T-helper 17 cell (primary cell): ENCODE data around the gene BICDL1. TPM values are rescaled to one million over a fixed set of nuclear protein-coding genes. Genes with fewer than 3 reads are reported as not detected.
A peak's percentile ranks its signal among the peaks of the same experiment; 100 is the strongest.

Experiments
- ATAC-seq: fragments of 150-1000 bp; cut with Tn5 transposase; 2 replicates; pipeline ENCODE4 v1.10.0; 2021; ENCODE audit warnings: mild to moderate bottlenecking, moderate library complexity
- DNase-seq, 3 donors: peaks; one replicate each; pipeline versions ENCODE4 v3.0.0 to v3.0.0-alpha.2; 2020 to 2021
- H3K9me3 ChIP-seq: one replicate; pipeline ENCODE4 v1.7.0; 2013; ENCODE audit warnings: low read length, mild to moderate bottlenecking; ENCODE audit not compliant: control insufficient read depth, poor library complexity, severe bottlenecking
- H3K27ac Mint-ChIP-seq: one replicate; pipeline ENCODE4 v1.8.0; 2022; ENCODE audit warnings: mild to moderate bottlenecking, moderate library complexity, mixed read lengths
- H3K27me3 Mint-ChIP-seq: one replicate; pipeline ENCODE4 v1.8.0; 2022; ENCODE audit warnings: mixed read lengths
- H3K36me3 Mint-ChIP-seq: one replicate; pipeline ENCODE4 v1.8.0; 2022; ENCODE audit warnings: low read depth, mixed read lengths
- H3K4me1 Mint-ChIP-seq: one replicate; pipeline ENCODE4 v1.8.0; 2022; ENCODE audit warnings: mild to moderate bottlenecking, mixed read lengths
- H3K4me3 Mint-ChIP-seq: one replicate; pipeline ENCODE4 v1.8.0; 2022; ENCODE audit warnings: mild to moderate bottlenecking, moderate library complexity, mixed read lengths
- total RNA-seq, 4 donors: library from RNA in 2 of 4; stranded (reverse) in 2 of 4; gene quantifications; one replicate each; pipeline ENCODE4 v1.2.3 and lab custom pipeline; 2022 to 2026

The BICDL1 gene
- total RNA-seq, 2 donors from 2014 or later: 135 to 146 TPM

DNA sequence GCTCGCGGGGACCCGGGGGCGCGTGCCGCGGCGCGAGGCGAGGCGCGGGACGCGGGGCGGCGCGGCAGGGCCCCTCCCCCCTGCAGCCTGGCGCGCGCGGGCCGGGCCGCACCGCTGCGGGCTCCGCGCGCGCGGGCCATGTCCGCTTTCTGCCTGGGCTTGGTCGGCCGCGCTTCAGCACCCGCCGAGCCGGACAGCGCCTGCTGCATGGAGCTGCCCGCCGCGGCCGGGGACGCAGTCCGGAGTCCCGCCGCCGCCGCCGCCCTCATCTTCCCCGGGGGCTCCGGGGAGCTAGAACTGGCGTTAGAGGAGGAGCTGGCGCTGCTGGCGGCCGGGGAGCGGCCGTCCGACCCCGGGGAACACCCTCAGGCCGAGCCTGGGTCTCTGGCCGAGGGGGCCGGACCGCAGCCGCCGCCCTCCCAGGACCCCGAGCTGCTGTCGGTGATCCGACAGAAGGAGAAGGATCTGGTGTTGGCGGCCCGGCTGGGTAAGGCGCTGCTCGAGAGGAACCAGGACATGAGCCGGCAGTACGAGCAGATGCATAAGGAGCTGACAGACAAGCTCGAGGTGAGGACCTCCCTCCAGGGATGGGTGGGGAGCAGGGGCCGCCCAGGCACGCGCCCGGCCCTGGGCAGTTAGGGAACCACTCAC is 820 bp downstream of the BICDL1 start:
- no peaks in the 10 kb centered on the region for H3K27me3 Mint-ChIP-seq
- peak; percentile 2 for ATAC-seq

DNA sequence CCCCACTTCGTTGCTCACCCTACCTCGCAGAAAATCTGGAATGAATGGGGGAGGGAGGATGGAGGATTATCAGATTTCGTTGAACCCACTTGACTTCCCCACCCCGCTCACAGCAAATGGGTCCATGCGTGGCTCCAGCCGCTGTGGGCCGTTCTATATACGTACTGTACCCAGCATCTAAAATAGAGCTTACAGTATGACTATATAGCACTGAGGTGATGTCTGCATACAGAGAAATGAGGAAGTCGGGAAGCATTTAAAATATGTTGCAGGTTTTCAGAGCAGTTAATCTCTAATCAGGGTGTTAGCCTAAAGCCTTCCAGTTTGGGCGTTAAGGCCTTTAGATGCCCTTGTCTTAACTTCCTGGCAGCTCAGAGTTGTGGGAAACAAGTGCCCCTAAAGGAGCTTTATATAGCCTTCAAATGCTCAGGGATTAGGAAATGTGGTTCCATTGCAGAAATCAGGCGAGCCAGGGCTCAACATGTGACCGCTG is 1.4 kb downstream of the BICDL1 start:
- DNase-seq: no peak
- H3K4me3 Mint-ChIP-seq: peak overlapping the region; percentile 89
- no peaks in the 10 kb centered on the region for H3K9me3 ChIP-seq
- H3K4me1 Mint-ChIP-seq: peaks cover 17% of the 10 kb centered on the region
- peak overlapping the region; percentile 53 for H3K27ac Mint-ChIP-seq
- H3K27me3 Mint-ChIP-seq: no peaks in the 10 kb centered on the region
- ATAC-seq: no peak
- H3K36me3 Mint-ChIP-seq: no peaks in the 10 kb centered on the region

More for the DNA sequence above, 820 bp downstream of the BICDL1 start:
- Mint-ChIP-seq H3K36me3 (no peaks in the 10 kb centered on the region), H3K4me1 (peaks cover 17% of the 10 kb centered on the region), H3K4me3 (peak overlapping the region; percentile 89), H3K27ac (peak overlapping the region; percentile 53)
- peak; percentile 57 to 68 (median 62) for DNase-seq
- H3K9me3 ChIP-seq: no peaks in the 10 kb centered on the region

DNA sequence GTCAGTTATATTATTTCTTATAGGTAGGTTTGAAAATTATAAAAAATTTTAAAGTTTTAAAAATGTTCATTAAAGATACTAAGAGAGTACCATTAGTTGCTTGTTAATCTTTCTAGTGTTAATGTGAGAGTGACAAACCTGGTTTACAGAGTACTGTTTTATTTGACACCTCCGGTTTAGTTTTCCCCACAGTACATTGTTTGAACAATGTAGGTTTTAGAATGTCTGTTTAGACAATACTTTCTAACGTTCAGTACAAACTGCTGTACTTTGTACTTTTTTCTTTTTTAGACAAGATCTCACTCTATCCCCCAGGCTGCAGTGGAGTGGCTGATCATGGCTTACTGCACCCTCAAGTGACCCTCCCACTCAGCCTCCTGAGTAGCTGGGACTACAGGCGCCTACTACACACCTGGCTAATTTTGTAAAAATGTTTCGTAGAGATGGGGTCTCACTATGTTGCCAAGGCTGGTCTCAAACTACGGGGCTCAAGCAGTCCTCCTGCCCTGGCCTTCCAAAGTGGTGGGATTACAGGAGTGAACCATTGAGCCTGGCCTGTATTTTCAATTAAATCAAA is 3.2 kb downstream of the BICDL1 start:
- no peaks in the 10 kb centered on the region for H3K9me3 ChIP-seq
- ATAC-seq: no peak
- Mint-ChIP-seq H3K4me1 (peaks cover 22% of the 10 kb centered on the region), H3K36me3 (peaks cover 3% of the 10 kb centered on the region), H3K27ac (no peak overlapping the region), H3K4me3 (no peak overlapping the region), H3K27me3 (no peaks in the 10 kb centered on the region)
- no peak for DNase-seq

DNA sequence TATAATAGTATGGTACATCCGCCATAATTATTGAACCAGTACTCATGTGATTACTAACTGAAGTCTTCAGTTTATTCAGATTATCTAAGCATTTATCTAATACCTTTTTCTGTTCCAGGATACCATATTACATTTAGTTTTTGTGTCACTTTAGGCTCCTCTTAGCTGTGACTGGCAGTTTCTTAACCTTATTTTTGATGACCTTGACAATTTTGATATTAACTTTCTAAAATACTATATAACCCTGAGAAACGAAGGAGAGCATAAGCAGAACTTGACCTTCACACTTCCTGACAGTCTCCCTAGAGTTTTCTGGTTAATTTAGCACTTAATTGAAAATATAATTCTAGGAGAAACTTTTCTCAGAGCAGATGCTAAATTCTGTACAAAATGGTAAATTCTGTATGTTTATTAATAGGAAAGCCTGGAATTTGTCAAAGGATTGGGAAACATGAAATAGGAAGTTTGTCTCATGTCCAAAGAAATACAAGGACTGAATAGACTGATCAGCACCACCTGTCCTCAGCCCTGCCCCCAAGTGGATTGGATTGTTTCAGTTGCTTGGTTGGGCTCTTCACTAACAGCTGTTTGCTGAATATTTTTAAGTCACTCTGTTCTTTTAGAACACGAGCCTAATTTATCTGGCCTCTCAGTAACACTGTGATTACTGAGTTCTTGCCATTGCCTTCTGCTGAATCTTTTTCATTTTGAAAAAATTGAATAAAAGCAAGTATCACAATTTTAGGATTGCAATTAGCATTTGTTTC is 6.0 kb downstream of the BICDL1 start:
- ATAC-seq (no peak), DNase-seq (no peak)
- H3K27me3 Mint-ChIP-seq: no peaks in the 10 kb centered on the region
- peaks cover 22% of the 10 kb centered on the region for H3K4me1 Mint-ChIP-seq
- H3K27ac Mint-ChIP-seq: peak overlapping the region; percentile 66
- no peaks in the 10 kb centered on the region for H3K9me3 ChIP-seq
- H3K36me3 Mint-ChIP-seq: peaks cover 11% of the 10 kb centered on the region
- no peak overlapping the region for H3K4me3 Mint-ChIP-seq

- peak overlapping the region; percentile 66 for H3K27ac Mint-ChIP-seq
- H3K4me1 Mint-ChIP-seq: peaks cover 20% of the 10 kb centered on the region
- no peaks in the 10 kb centered on the region for H3K9me3 ChIP-seq
- DNase-seq: no peak
- ATAC-seq: no peak
- H3K36me3 Mint-ChIP-seq: peaks cover 11% of the 10 kb centered on the region
- no peak overlapping the region for H3K4me3 Mint-ChIP-seq
- H3K27me3 Mint-ChIP-seq: no peaks in the 10 kb centered on the region
Measured at GRCh38 chr12:119996417-119996816, 7.4 kb downstream of the BICDL1 start.

DNA sequence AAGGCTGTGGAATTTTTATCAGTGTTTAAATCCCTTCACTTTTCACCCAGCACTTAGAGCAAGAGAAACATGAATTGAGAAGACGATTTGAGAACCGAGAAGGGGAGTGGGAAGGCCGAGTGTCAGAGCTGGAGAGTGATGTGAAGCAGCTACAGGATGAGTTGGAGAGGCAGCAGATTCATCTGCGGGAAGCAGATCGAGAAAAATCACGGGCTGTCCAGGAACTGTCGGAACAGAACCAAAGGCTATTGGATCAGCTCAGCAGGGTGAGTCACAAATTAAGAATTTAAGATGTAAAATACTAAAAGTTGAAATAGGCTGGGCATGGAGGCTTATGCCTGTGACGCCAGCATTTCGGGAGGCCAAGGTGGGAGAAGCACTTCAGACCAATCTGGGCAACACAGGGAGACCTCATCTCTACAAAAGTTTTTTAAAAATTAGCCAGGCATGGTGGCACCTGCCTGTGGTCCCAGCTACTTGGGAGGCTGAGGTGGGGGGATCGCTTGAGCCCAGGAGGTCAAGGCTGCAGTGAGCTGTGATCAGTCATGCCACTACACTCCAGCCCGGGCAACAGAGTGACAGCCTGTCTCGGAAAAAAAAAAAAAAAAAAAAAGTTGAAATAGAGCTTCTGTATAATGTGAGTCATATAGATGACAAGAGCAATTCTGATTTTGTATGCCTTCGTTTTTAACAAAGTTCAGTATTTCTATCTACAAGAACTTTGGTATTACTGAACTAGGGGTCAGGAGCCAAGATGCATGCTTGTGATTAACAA is 9.6 kb downstream of the BICDL1 start:
- Mint-ChIP-seq H3K27me3 (no peaks in the 10 kb centered on the region), H3K36me3 (peaks cover 11% of the 10 kb centered on the region), H3K4me3 (peak overlapping the region; percentile 49), H3K27ac (peak overlapping the region; percentile 84), H3K4me1 (peaks cover 14% of the 10 kb centered on the region)
- ATAC-seq (no peak), DNase-seq (no peak)
- no peaks in the 10 kb centered on the region for H3K9me3 ChIP-seq

DNA sequence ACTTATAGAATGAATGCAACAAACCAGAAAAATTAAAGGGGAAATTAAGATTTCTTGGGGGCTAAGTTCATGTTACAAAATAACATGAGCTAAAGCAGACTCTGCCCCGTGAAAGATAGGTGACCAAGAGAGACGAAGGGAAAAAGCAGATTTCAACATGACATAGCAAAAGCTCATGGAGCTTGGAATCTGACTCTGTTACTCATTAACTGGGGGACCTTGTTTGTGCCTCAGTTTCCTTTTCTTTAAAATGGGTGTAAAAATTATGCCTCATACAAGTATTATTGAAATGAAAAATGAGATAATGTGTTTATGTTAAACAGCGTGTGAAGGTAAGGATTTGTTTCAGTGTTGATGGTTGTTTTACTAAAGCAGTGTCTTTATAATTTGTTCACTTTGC is 11.5 kb downstream of the BICDL1 start:
- no peaks in the 10 kb centered on the region for H3K9me3 ChIP-seq
- Mint-ChIP-seq H3K27ac (peak overlapping the region; percentile 61), H3K4me1 (peaks cover 19% of the 10 kb centered on the region), H3K36me3 (peaks cover 11% of the 10 kb centered on the region), H3K27me3 (no peaks in the 10 kb centered on the region), H3K4me3 (no peak overlapping the region)
- ATAC-seq (no peak), DNase-seq (no peak)

DNA sequence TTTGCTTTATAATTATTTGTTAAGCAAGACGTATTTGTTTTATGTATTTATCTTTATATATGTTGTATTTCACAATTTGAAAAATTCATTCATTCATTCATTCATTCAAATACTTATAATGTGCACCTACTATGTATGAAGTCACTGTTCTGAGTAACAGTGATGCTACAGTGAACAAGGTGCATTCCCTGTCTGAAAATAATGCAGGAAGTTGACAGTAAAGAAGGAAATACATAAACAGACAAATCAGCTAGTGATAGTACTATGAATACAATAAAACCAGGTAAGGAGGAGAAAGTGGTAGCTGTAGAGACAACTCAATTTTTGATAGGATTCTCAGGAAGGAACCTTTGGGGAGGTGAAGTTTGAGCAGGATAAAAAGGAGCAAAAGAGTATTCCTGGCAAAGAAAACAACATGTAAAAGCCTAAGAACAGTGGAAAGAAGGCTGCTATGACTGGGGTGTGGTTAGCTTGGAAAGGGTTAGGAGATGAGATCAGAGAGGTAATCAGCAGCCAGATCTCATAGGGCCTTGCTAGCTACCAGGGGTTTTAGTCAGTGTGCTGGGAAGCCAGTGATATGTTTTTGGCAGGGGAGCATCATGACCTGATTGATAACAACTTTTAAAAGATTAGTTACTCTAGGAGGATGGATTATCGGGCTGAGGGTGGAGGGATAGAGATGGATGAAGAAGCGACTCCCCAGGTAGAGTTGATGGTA is 17.4 kb downstream of the BICDL1 start:
- H3K4me1 Mint-ChIP-seq: peaks cover 42% of the 10 kb centered on the region
- H3K27ac Mint-ChIP-seq: peak overlapping the region; percentile 99
- no peak for DNase-seq
- H3K9me3 ChIP-seq: no peaks in the 10 kb centered on the region
- peak overlapping the region; percentile 80 for H3K4me3 Mint-ChIP-seq
- peak; percentile 39 for ATAC-seq
- H3K36me3 Mint-ChIP-seq: peaks cover 2% of the 10 kb centered on the region
- no peaks in the 10 kb centered on the region for H3K27me3 Mint-ChIP-seq

- DNase-seq (peak in 2 of 3 donors; percentile 38 to 49), ATAC-seq (peak; percentile 62)
- peak overlapping the region; percentile 99 for H3K27ac Mint-ChIP-seq
- H3K4me1 Mint-ChIP-seq: peaks cover 47% of the 10 kb centered on the region
- H3K27me3 Mint-ChIP-seq: no peaks in the 10 kb centered on the region
- H3K4me3 Mint-ChIP-seq: peak overlapping the region; percentile 80
- H3K9me3 ChIP-seq: no peaks in the 10 kb centered on the region
- peaks cover 2% of the 10 kb centered on the region for H3K36me3 Mint-ChIP-seq
Measured at GRCh38 chr12:120007272-120007671, 18.2 kb downstream of the BICDL1 start.

GRCh38 chr12:120010661-120011230 is 21.7 kb downstream of the BICDL1 start:
- peak overlapping the region; percentile 99 for H3K27ac Mint-ChIP-seq
- ATAC-seq (no peak), DNase-seq (no peak)
- peaks cover 2% of the 10 kb centered on the region for H3K36me3 Mint-ChIP-seq
- peak overlapping the region; percentile 87 for H3K4me3 Mint-ChIP-seq
- peaks cover 62% of the 10 kb centered on the region for H3K4me1 Mint-ChIP-seq
- no peaks in the 10 kb centered on the region for H3K27me3 Mint-ChIP-seq
- no peaks in the 10 kb centered on the region for H3K9me3 ChIP-seq

- Mint-ChIP-seq H3K27me3 (no peaks in the 10 kb centered on the region), H3K4me3 (peak overlapping the region; percentile 87), H3K36me3 (no peaks in the 10 kb centered on the region), H3K4me1 (peaks cover 55% of the 10 kb centered on the region), H3K27ac (peak overlapping the region; percentile 99)
- H3K9me3 ChIP-seq: no peaks in the 10 kb centered on the region
- peak; percentile 51 to 71 (median 61) for DNase-seq
- ATAC-seq: peak; percentile 73
Measured at GRCh38 chr12:120012067-120012621, 23.1 kb downstream of the BICDL1 start.
